Measurements from ENCODE around the gene PAX7. TPM values are rescaled to one million over a fixed set of nuclear protein-coding genes. Genes with fewer than 3 reads are reported as not detected.

Gene PAX7
- total and polyA plus RNA-seq, 2 of the 4 experiments (the other 2 are of a cell fraction), result not detected

DNA sequence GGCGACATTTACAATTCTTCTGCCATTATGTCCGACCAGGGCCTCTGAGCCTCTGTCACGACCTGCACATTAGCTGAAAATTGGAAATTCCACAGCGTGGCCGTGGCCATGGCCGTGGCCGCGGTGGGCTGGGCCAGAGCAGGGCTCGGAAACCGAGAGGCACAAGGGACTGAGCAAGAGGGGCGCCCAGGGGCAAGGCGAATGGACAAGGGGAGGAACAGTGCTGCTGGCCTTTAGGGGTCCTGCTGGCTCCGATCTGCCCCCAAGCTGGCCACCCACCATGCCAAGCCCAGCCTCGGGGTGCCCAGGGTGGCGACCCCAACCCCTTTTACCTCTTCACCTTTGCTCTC, 153.8 kb downstream of the PAX7 start:
- Histone ChIP-seq H3K79me1 (ENCODE audit: low read depth in 1 of 2, low read length in 2 of 2) (no peaks in the 10 kb centered on the region), H4K8ac (ENCODE audit: low read depth in 2 of 2, low read length in 2 of 2) (no peak overlapping the region), H3K36me3 (ENCODE audit: control insufficient read depth, insufficient read depth, low read length) (no peaks in the 10 kb centered on the region), H2BK15ac (ENCODE audit: low read depth, low read length) (no peak overlapping the region), H2BK5ac (ENCODE audit: low read depth, low read length, poor library complexity, severe bottlenecking) (no peak overlapping the region), H2BK20ac (ENCODE audit: low read depth, low read length) (no peak overlapping the region), H3K27ac (ENCODE audit: insufficient read depth, low read length) (no peak overlapping the region), H3K9ac (ENCODE audit: low read depth, low read length) (no peak overlapping the region), H2AK9ac (replicated peaks; ENCODE audit: low read depth, low read length, poor library complexity) (no peak overlapping the region), H3K4me1 (ENCODE audit: control insufficient read depth, insufficient read depth, low read length) (no peaks in the 10 kb centered on the region), H3K9me3 (ENCODE audit: control insufficient read depth, insufficient read depth, low read length) (no peaks in the 10 kb centered on the region), H2BK120ac (ENCODE audit: low read depth, low read length) (no peak overlapping the region), H4K91ac (ENCODE audit: insufficient read depth, low read depth, low read length) (no peak overlapping the region), H3K4me3 (ENCODE audit: insufficient read depth, low read depth, low read length) (no peak overlapping the region), H3K14ac (replicated peaks; ENCODE audit: low read depth, low read length) (no peak overlapping the region), H3K9me1 (ENCODE audit: insufficient read depth, low read length) (no peaks in the 10 kb centered on the region), H3K4me2 (ENCODE audit: low read depth, low read length) (no peak overlapping the region), H3K4ac (ENCODE audit: low read depth, low read length) (no peak overlapping the region), H3K23ac (ENCODE audit: low read depth, low read length) (no peak overlapping the region), H3K56ac (ENCODE audit: extremely low read depth, insufficient read depth, low read length) (no peak overlapping the region), H3K18ac (ENCODE audit: low read depth, low read length) (no peak overlapping the region), H3K27me3 (ENCODE audit: control insufficient read depth, insufficient read depth, low read length) (no peaks in the 10 kb centered on the region; the same call in 1 of the 2 replicates), H4K20me1 (ENCODE audit: insufficient read depth, low read length) (no peaks in the 10 kb centered on the region), H2AFZ (replicated peaks; ENCODE audit: low read length, poor library complexity) (no peak overlapping the region), H4K5ac (ENCODE audit: low read depth, low read length) (no peak overlapping the region), H2AK5ac (ENCODE audit: low read depth, low read length) (no peak overlapping the region)
- no TSS peak for BruUV-seq (replicated peaks)
- ATAC-seq (ENCODE audit: low read depth) (no peak), DNase-seq (no peak)
- intact Hi-C loops (cut with micrococcal nuclease), result no loop called here
- dilution Hi-C loops (cut with HindIII; ENCODE audit: low sequenced_read_pairs, unreplicated experiment), result no loop called here
- in situ Hi-C loops (cut with MboI; ENCODE audit: low sequenced_read_pairs), result no loop called here
- 36% methylated on average over 7 of the region's 15 CpGs; no CpG with 5 or more reads in 1 of the 2 experiments for WGBS, 2 experiments (ENCODE audit: extremely low coverage in 2 of 2, insufficient read length in 1 of 2)
- TF ChIP-seq MXI1 (IDR thresholded peaks at IDR 0.05; ENCODE audit: borderline replicate concordance, low read depth, low read length), result no peak
- TF ChIP-seq MAFK (IDR thresholded peaks at IDR 0.05; ENCODE audit: low read depth, low read length), result no peak
- TF ChIP-seq CHD1 (IDR thresholded peaks at IDR 0.05; ENCODE audit: low read depth, low read length), result no peak
- TF ChIP-seq, protein P1, sequence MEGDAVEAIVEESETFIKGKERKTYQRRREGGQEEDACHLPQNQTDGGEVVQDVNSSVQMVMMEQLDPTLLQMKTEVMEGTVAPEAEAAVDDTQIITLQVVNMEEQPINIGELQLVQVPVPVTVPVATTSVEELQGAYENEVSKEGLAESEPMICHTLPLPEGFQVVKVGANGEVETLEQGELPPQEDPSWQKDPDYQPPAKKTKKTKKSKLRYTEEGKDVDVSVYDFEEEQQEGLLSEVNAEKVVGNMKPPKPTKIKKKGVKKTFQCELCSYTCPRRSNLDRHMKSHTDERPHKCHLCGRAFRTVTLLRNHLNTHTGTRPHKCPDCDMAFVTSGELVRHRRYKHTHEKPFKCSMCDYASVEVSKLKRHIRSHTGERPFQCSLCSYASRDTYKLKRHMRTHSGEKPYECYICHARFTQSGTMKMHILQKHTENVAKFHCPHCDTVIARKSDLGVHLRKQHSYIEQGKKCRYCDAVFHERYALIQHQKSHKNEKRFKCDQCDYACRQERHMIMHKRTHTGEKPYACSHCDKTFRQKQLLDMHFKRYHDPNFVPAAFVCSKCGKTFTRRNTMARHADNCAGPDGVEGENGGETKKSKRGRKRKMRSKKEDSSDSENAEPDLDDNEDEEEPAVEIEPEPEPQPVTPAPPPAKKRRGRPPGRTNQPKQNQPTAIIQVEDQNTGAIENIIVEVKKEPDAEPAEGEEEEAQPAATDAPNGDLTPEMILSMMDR (conservative IDR thresholded peaks at IDR 0.05; ENCODE audit: low read depth, low read length), result no peak
- no peak for TF ChIP-seq RAD21 (IDR thresholded peaks at IDR 0.05; ENCODE audit: low read length)
- no peak for TF ChIP-seq RFX5 (IDR thresholded peaks at IDR 0.05; ENCODE audit: low read depth, low read length)
- no peak for TF ChIP-seq POLR2A (IDR thresholded peaks at IDR 0.05; ENCODE audit: low read depth, low read length)
- TF ChIP-seq MAZ (IDR thresholded peaks at IDR 0.05; ENCODE audit: borderline replicate concordance, low read depth, low read length), result no peak
- TF ChIP-seq FOS (IDR thresholded peaks at IDR 0.05; ENCODE audit: low read depth, low read length), result no peak
- CTCF ChIA-PET, result no interaction called here
- POLR2A ChIA-PET (ENCODE audit: unreplicated experiment), result no interaction called here

All from IMR-90 (cell line).